NCI-H510A treated with DMSO at 0.1 percent for 48 hours (cell line): Measurements from ENCODE around the gene PHAX.
"Not testable (repeated sequence)": the region's sequence is repeated elsewhere in the genome, so short reads cannot be mapped to it uniquely, and the experiment has no call there.

Experiments
- DNase-seq: peaks from one replicate; lab custom pipeline; 2025; lab: John Stamatoyannopoulos, UW

The PHAX gene

GRCh38 chr5:126656401-126657007 is 55.8 kb downstream of the PHAX start:
- DNase-seq: peak; percentile 35

DNA sequence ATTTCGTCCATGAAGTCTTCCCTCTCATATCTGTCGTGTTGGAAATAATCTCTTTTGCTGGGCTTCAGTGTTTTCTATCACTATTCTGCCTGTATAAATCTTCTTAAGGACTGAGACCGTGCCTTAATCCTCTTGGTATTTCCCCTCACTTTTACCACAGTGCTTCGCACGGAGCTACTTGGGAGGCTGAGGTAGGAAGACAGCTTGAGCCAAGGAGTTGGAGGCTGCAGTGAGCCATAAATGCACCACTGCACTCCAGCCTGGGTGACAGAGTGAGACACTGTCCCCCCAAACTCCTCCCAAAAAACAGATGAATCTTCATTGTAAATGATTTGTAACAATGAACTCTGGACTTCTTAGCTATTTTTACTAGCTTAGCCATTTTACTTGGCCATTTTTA is 57.8 kb downstream of the PHAX start:
- DNase-seq: no peak

- DNase-seq: no peak
These were observed 59.2 kb downstream of the PHAX start for GRCh38 chr5:126659805-126660482.

- DNase-seq: no peak
These were observed 63.8 kb downstream of the PHAX start for GRCh38 chr5:126664586-126664985.

DNA sequence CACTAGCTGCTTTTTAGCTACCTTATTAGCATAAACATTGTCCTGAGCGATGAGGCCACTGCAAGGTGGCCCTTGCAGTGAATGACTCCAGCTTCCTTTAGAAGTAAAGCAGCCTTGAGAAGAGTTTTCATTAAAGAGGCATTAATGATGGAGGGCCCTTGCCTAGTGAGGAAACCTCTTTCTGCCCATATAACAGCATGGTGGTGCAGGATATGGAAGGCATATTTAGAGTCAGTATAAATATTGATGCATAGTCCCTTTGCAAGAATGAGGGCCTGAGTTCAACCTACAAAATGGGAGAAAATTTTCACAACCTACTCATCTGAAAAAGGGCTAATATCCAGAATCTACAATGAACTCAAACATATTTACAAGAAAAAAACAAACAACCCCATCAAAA is 69.4 kb downstream of the PHAX start:
- not testable (repeated sequence) for DNase-seq

- not testable (repeated sequence) for DNase-seq
These were observed 70.9 kb downstream of the PHAX start for GRCh38 chr5:126671681-126672080.

DNA sequence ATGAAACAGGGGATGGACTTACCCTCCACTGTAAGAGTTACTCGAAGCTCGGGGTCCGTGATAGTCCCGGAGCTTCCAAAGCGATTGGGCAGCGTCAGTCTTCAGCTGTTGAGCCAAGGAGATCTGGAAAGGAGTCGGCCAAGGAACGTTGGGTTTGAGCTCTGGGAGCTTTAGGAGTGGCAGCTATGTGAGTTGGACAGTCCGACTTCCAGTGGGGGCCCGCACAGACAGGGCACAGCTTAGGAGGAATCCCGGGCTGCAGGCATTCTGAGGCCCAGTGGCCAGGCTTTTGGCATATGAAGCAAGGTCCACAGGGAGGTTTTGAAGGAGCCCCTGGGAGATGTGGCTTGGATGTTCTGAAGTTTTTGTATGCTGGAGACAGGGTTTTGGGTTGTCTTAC is 72.7 kb downstream of the PHAX start:
- no peak for DNase-seq

DNA sequence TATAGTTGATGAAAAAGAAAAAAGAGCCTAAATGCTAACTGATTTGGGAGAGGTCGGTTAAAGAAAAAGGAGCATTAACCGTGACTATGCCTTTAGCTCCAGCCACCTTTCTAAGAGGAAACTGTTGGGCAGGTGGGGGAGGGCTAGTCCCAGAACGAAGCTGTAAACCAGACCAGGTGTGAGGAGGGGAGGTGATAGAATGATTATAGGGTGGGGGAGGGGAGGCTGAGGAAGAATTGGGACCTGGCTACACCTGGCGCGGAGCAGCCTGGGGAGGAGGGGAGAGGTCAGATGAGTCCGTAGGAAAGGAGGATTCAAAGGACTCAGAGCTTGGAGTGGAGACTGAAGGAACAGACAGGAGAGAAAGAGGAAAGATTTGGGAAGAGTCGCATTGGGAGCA is 73.4 kb downstream of the PHAX start:
- DNase-seq: peak; percentile 4

DNA sequence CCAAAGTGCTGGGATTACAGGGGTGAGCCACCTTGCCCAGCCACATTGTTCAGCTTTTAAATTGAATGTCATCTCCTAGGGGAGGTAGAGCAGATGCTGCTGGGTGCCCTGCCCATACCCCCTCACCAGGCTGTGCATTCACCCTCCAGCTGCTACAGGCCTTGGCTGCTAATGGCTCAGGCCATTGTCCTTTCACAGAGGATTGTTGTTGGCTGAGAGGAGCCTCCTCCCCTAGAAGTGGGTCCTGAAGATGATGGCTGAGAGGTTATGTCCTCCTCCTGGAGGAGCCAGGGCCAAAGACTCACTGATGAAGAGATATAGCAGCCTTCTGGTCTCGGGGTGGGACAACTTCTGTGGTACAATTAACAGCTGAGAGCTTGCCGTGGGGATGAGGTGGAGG is 74.6 kb downstream of the PHAX start:
- DNase-seq: no peak

DNA sequence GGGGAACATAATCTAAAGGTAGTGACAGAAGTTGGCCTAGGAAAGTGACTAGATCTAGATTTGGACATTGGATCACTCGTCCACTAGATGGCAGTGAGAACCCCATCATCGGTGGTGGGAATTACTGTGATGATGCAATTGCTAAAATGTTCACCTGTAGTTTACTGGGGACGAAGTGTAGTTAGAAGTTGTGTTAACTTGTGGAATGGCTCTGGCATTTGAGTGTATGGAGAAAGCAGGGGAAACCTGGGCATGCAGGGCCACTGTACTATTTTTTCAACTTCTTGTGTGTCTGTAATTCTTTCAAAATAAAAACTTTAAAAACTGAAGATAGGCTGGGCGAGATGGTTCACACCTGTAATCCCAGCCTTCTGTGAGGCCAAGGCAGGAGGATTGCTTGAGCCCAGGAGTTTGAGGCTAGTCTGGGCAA is 75.5 kb downstream of the PHAX start:
- peak; percentile 56 for DNase-seq
